Cardiac muscle cell (in vitro differentiated cells and primary cell): ENCODE data around the gene BLACAT1. TPM values are rescaled to one million over a fixed set of nuclear protein-coding genes. Genes with fewer than 3 reads are reported as not detected.

Experiments
- DNase-seq, 2 donors: peaks; one replicate each; pipeline versions ENCODE4 v3.0.0 to v3.0.0-alpha.2; 2010 to 2017; ENCODE audit warnings: low read depth in 1 of 2, low spot score in 1 of 2
- H3K27ac ChIP-seq: fragments of 200-600 bp; sonication (generic); 2 replicates; pipeline ENCODE4 v1.5.1; 2016
- H3K27me3 ChIP-seq: fragments of 200-600 bp; sonication (generic); 2 replicates; pipeline ENCODE4 v1.6.0; 2016; ENCODE audit warnings: control low read depth
- H3K36me3 ChIP-seq: fragments of 200-600 bp; sonication (generic); 2 replicates; pipeline ENCODE4 v1.5.1; 2016; ENCODE audit warnings: control low read depth
- H3K4me1 ChIP-seq: fragments of 200-600 bp; sonication (generic); 2 replicates; pipeline ENCODE4 v1.8.1; 2017; ENCODE audit warnings: low read depth, mild to moderate bottlenecking, mixed run types
- H3K4me3 ChIP-seq: fragments of 200-600 bp; sonication (generic); 2 replicates; pipeline ENCODE4 v1.5.1; 2016; ENCODE audit warnings: mild to moderate bottlenecking
- H3K9me3 ChIP-seq: fragments of 200-600 bp; sonication (generic); 2 replicates; pipeline ENCODE4 v1.5.1; 2017; ENCODE audit warnings: low read depth, mild to moderate bottlenecking, control low read depth
- CTCF ChIP-seq: IDR thresholded peaks from 2 replicates; pipeline ENCODE4 v1.5.1; 2012; ENCODE audit warnings: low read depth, mild to moderate bottlenecking, low read length
- polyA plus RNA-seq: library from polyadenylated mRNA; unstranded; fragments of >200 nt; fragmentation: Nextera tagmentation; extraction: Ambion mirVana; gene quantifications from 2 replicates; pipeline ENCODE4 v1.2.1, GENCODE V29; 2016
- total RNA-seq: library from RNA; depleted of rRNA; stranded (reverse); fragments of >200 nt; gene quantifications from 2 replicates; pipeline ENCODE4 v1.2.3, GENCODE V29; 2016

Gene BLACAT1
- total and polyA plus RNA-seq, 2 experiments from 2014 or later, result 0.66 TPM; not detected in 1

- no peak overlapping the region for H3K4me3 ChIP-seq
- peak overlapping the region; percentile 72 for H3K27ac ChIP-seq
- no peaks in the 10 kb centered on the region for H3K9me3 ChIP-seq
- TF ChIP-seq CTCF, result no peak
- H3K4me1 ChIP-seq, result peaks cover 36% of the 10 kb centered on the region
- no peaks in the 10 kb centered on the region for H3K36me3 ChIP-seq
- no peaks in the 10 kb centered on the region for H3K27me3 ChIP-seq
- no peak for DNase-seq
Measured at GRCh38 chr1:205441318-205441633, 14.6 kb downstream of the BLACAT1 start.

- Histone ChIP-seq H3K27ac (no peak overlapping the region), H3K4me3 (no peak overlapping the region), H3K27me3 (no peaks in the 10 kb centered on the region), H3K9me3 (no peaks in the 10 kb centered on the region), H3K36me3 (no peaks in the 10 kb centered on the region), H3K4me1 (peaks cover 36% of the 10 kb centered on the region)
- TF ChIP-seq CTCF, result no peak
- DNase-seq, result peak; percentile 55 to 81
Measured at GRCh38 chr1:205440476-205441317, 15.1 kb downstream of the BLACAT1 start.

DNA sequence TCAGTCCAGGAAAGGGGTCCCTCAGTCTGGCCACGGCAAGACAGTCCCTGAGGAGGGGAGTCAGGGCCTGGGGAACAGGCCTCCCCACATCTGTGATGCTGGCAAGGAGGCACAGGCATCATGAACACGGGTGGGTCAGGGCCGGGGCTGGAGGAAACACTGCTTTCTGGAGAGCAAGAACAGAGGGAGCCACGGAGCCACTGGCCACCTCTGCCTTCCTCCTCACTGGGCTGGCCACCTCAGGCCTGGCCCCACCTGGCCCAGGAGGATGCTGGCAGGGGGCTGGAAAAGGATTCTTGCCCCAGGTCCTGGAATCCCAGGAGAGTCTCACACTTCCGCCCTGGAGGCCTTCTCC, 15.7 kb downstream of the BLACAT1 start:
- H3K9me3 ChIP-seq, result no peaks in the 10 kb centered on the region
- H3K4me3 ChIP-seq, result no peak overlapping the region
- no peak for TF ChIP-seq CTCF
- no peak overlapping the region for H3K27ac ChIP-seq
- peaks cover 36% of the 10 kb centered on the region for H3K4me1 ChIP-seq
- H3K27me3 ChIP-seq, result no peaks in the 10 kb centered on the region
- DNase-seq, result no peak
- no peaks in the 10 kb centered on the region for H3K36me3 ChIP-seq

GRCh38 chr1:205438213-205439158, 17.4 kb downstream of the BLACAT1 start:
- peak; percentile 83 to 88 for DNase-seq

DNA sequence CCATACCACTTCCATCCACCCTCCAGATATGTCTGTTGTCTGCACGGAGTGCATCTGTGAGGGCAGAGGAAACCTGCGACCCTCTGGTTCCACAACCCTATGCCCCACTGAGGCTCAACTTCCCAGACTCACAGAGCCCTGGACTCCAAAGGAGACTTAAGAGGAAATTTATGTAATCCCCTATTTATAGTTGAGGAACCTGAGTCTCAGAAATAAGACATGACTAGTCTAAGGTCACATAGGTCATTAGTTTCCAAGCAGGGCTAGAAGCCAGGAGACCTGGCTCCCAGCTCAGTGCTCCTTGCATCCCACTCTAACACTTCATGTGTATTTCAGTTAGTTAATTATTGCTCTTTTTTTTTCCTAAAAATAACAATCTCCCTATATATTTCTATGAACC, 18.3 kb downstream of the BLACAT1 start:
- no peaks in the 10 kb centered on the region for H3K27me3 ChIP-seq
- TF ChIP-seq CTCF, result no peak
- no peak overlapping the region for H3K27ac ChIP-seq
- peaks cover 31% of the 10 kb centered on the region for H3K4me1 ChIP-seq
- H3K36me3 ChIP-seq, result no peaks in the 10 kb centered on the region
- no peaks in the 10 kb centered on the region for H3K9me3 ChIP-seq
- H3K4me3 ChIP-seq, result no peak overlapping the region
- DNase-seq, result no peak

More at GRCh38 chr1:205438213-205439158, 17.4 kb downstream of the BLACAT1 start:
- Histone ChIP-seq H3K27ac (no peak overlapping the region), H3K4me1 (peaks cover 31% of the 10 kb centered on the region), H3K36me3 (no peaks in the 10 kb centered on the region), H3K27me3 (no peaks in the 10 kb centered on the region), H3K4me3 (no peak overlapping the region), H3K9me3 (no peaks in the 10 kb centered on the region)
- TF ChIP-seq CTCF, result peak; percentile 62
